HG03196 (cell line): ENCODE data around the gene AKR1C3.
"Not testable (repeated sequence)": the region's sequence is repeated elsewhere in the genome, so short reads cannot be mapped to it uniquely, and the experiment has no call there.

ENCODE experiments used
- ATAC-seq: cut with Tn5 transposase; IDR thresholded peaks from one replicate; pipeline ENCODE4 v1.9.1; 2021; ENCODE audit not compliant: unreplicated experiment

Gene AKR1C3

GRCh38 chr10:5135581-5135980 lies 41.4 kb downstream of the AKR1C3 start:
- no peak for ATAC-seq

GRCh38 chr10:5136468-5137087 lies 42.4 kb downstream of the AKR1C3 start:
- ATAC-seq: no peak

GRCh38 chr10:5137699-5138098 lies 43.5 kb downstream of the AKR1C3 start:
- ATAC-seq: not testable (repeated sequence)

GRCh38 chr10:5142199-5142598 lies 48.0 kb downstream of the AKR1C3 start:
- no peak for ATAC-seq

- no peak for ATAC-seq
Observed at GRCh38 chr10:5143137-5143536, 48.9 kb downstream of the AKR1C3 start.

- no peak for ATAC-seq
Observed at GRCh38 chr10:5146920-5147254, 52.7 kb downstream of the AKR1C3 start.

- ATAC-seq: no peak
Observed at GRCh38 chr10:5147255-5147980, 53.2 kb downstream of the AKR1C3 start.

GRCh38 chr10:5147981-5148677 lies 53.9 kb downstream of the AKR1C3 start:
- no peak for ATAC-seq

GRCh38 chr10:5148678-5149032 lies 54.4 kb downstream of the AKR1C3 start:
- ATAC-seq: no peak

- no peak for ATAC-seq
Observed at GRCh38 chr10:5151076-5151475, 56.9 kb downstream of the AKR1C3 start.

- no peak for ATAC-seq
Observed at GRCh38 chr10:5155951-5156350, 61.7 kb downstream of the AKR1C3 start.
